ENCODE data around the gene ZBTB47.

ZBTB47 gene

GRCh38 chr3:42685363-42685881, 31.9 kb downstream of the ZBTB47 start, which contains the start of gene KLHL40:
Gene KLHL40, plus strand, starts transcription at chr3:42685537. Its CDS starts 82 bp downstream, at chr3:42685619.
- no peak for DNase-seq (ENCODE audit: low spot score)

- no peak for DNase-seq (ENCODE audit: low spot score)
Measured at GRCh38 chr3:42685891-42686820, 32.7 kb downstream of the ZBTB47 start.

GRCh38 chr3:42686832-42687650, 33.5 kb downstream of the ZBTB47 start:
- no peak for DNase-seq (ENCODE audit: low spot score)

- no peak for DNase-seq (ENCODE audit: low spot score)
Measured at GRCh38 chr3:42688016-42688415, 34.5 kb downstream of the ZBTB47 start.

- DNase-seq (ENCODE audit: low spot score) = no peak
Measured at GRCh38 chr3:42688487-42689420, 35.3 kb downstream of the ZBTB47 start.

GRCh38 chr3:42689421-42690014, 36.0 kb downstream of the ZBTB47 start:
- no peak for DNase-seq (ENCODE audit: low spot score)

- no peak for DNase-seq (ENCODE audit: low spot score)
Measured at GRCh38 chr3:42690191-42690590, 36.7 kb downstream of the ZBTB47 start.

- peak; percentile 51 for DNase-seq (ENCODE audit: low spot score)
Measured at GRCh38 chr3:42690766-42691680, 37.5 kb downstream of the ZBTB47 start.

- DNase-seq (ENCODE audit: low spot score) = no peak
Measured at GRCh38 chr3:42691816-42692666, 38.5 kb downstream of the ZBTB47 start.

- DNase-seq (ENCODE audit: low spot score) = no peak
Measured at GRCh38 chr3:42692667-42693529, 39.4 kb downstream of the ZBTB47 start.

GRCh38 chr3:42693530-42693930, 40.0 kb downstream of the ZBTB47 start:
- DNase-seq (ENCODE audit: low spot score) = no peak

- DNase-seq (ENCODE audit: low spot score) = no peak
Measured at GRCh38 chr3:42694366-42694765, 40.9 kb downstream of the ZBTB47 start.

- no peak for DNase-seq (ENCODE audit: low spot score)
Measured at GRCh38 chr3:42696356-42697288, 43.1 kb downstream of the ZBTB47 start.

GRCh38 chr3:42697289-42698051, 44.0 kb downstream of the ZBTB47 start:
- DNase-seq (ENCODE audit: low spot score) = no peak

GRCh38 chr3:42698216-42698910, 44.9 kb downstream of the ZBTB47 start:
- DNase-seq (ENCODE audit: low spot score) = no peak

- DNase-seq (ENCODE audit: low spot score) = no peak
Measured at GRCh38 chr3:42698911-42699230, 45.4 kb downstream of the ZBTB47 start.

Data from putamen (tissue), 1 donor.